Measurements from ENCODE around the gene SLC39A13. TPM values are rescaled to one million over a fixed set of nuclear protein-coding genes. Genes with fewer than 3 reads are reported as not detected.

Gene SLC39A13
- total and polyA plus RNA-seq, 2 of the 13 experiments (the other 11 are each of a cell fraction or from before 2014, with no cell fraction given): 15.3 to 30.5 TPM

DNA sequence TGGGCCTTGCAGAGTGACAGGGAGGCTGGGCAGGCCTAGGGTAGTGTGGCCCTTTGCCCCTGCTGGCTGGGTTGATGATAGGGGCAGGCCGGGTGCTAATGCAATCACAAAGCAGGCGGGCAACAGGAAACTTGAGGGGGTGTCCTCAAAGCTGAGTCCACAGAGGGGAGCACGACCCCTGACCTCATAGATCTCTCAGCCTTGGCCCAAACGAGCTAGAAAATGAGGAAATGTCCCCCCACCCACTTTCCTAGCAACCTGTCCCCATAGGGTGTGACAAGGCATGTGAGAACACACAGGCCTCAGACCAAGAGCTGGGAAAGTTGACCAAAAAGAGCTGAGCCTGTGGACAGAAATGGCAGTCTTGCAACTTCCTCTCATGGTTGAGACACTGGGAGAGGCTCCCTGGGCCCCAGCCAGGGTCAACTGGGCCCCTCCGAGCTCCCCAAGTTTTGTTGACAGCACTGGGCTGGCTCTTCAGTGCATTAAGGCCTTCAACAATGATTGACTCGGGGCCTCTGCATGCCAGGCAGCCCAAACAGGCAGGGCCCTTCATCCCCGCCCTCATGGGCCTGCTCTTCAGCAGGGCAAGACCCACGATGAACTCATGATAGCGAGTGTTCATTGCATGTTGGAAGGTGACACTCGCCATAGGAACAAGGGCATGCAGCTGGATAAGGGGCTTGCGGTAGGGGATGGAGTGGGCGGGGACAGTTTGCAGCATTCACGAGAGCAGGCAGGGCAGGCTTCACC lies 20.3 kb upstream of the SLC39A13 start (continued):
- TF ChIP-seq, protein P1, sequence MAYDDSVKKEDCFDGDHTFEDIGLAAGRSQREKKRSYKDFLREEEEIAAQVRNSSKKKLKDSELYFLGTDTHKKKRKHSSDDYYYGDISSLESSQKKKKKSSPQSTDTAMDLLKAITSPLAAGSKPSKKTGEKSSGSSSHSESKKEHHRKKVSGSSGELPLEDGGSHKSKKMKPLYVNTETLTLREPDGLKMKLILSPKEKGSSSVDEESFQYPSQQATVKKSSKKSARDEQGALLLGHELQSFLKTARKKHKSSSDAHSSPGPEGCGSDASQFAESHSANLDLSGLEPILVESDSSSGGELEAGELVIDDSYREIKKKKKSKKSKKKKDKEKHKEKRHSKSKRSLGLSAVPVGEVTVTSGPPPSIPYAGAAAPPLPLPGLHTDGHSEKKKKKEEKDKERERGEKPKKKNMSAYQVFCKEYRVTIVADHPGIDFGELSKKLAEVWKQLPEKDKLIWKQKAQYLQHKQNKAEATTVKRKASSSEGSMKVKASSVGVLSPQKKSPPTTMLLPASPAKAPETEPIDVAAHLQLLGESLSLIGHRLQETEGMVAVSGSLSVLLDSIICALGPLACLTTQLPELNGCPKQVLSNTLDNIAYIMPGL (CRISPR knock-in tag; IDR thresholded peaks at IDR 0.05; ENCODE audit: borderline replicate concordance in 1 of 2, low read depth in 1 of 2): 0 out of 4 replicates have a peak, but pooled peaks of 1 of the 2 experiments have one; percentile 21
- TF ChIP-seq YY1 (IDR thresholded peaks at IDR 0.05; ENCODE audit: insufficient read depth, insufficient replicate concordance, low read depth, low read length) (no peak), FOXP4 (CRISPR knock-in tag; IDR thresholded peaks at IDR 0.05) (no peak), YEATS4 (CRISPR knock-in tag; IDR thresholded peaks at IDR 0.05; ENCODE audit: borderline replicate concordance) (no peak), PRPF4 (IDR thresholded peaks at IDR 0.05; ENCODE audit: low read depth, low read length, poor library complexity, severe bottlenecking) (no peak), ZNF780A (CRISPR knock-in tag; IDR thresholded peaks at IDR 0.05) (no peak), ZNF556 (CRISPR knock-in tag; IDR thresholded peaks at IDR 0.05; ENCODE audit: borderline replicate concordance) (0 out of 2 replicates have a peak, but pooled peaks have one; percentile 15), ZNF83 (CRISPR knock-in tag; IDR thresholded peaks at IDR 0.05; ENCODE audit: borderline replicate concordance) (no peak), TP53 (CRISPR knock-in tag; conservative IDR thresholded peaks at IDR 0.05) (no peak), ZNF451 (CRISPR knock-in tag; IDR thresholded peaks at IDR 0.05) (no peak), ZNF343 (CRISPR knock-in tag; IDR thresholded peaks at IDR 0.05) (0 out of 2 replicates have a peak, but pooled peaks have one; percentile 63), ZNF292 (CRISPR knock-in tag; IDR thresholded peaks at IDR 0.05; ENCODE audit: borderline replicate concordance, low read depth) (peak; percentile 17; the same call in 1 of the 2 replicates), SMAD3 (CRISPR knock-in tag; IDR thresholded peaks at IDR 0.05) (no peak), ZNF501 (CRISPR knock-in tag; IDR thresholded peaks at IDR 0.05) (peak; percentile 56; the same call in 1 of the 2 replicates), MAX (IDR thresholded peaks at IDR 0.05) (peak; percentile 43; the same call in 1 of the 2 replicates), ZNF543 (CRISPR knock-in tag; IDR thresholded peaks at IDR 0.05) (peak; percentile 83)
- TF ChIP-seq, protein P2, sequence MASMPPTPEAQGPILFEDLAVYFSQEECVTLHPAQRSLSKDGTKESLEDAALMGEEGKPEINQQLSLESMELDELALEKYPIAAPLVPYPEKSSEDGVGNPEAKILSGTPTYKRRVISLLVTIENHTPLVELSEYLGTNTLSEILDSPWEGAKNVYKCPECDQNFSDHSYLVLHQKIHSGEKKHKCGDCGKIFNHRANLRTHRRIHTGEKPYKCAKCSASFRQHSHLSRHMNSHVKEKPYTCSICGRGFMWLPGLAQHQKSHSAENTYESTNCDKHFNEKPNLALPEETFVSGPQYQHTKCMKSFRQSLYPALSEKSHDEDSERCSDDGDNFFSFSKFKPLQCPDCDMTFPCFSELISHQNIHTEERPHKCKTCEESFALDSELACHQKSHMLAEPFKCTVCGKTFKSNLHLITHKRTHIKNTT (CRISPR knock-in tag; IDR thresholded peaks at IDR 0.05): no peak
- TF ChIP-seq, protein P3, sequence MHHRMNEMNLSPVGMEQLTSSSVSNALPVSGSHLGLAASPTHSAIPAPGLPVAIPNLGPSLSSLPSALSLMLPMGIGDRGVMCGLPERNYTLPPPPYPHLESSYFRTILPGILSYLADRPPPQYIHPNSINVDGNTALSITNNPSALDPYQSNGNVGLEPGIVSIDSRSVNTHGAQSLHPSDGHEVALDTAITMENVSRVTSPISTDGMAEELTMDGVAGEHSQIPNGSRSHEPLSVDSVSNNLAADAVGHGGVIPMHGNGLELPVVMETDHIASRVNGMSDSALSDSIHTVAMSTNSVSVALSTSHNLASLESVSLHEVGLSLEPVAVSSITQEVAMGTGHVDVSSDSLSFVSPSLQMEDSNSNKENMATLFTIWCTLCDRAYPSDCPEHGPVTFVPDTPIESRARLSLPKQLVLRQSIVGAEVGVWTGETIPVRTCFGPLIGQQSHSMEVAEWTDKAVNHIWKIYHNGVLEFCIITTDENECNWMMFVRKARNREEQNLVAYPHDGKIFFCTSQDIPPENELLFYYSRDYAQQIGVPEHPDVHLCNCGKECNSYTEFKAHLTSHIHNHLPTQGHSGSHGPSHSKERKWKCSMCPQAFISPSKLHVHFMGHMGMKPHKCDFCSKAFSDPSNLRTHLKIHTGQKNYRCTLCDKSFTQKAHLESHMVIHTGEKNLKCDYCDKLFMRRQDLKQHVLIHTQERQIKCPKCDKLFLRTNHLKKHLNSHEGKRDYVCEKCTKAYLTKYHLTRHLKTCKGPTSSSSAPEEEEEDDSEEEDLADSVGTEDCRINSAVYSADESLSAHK (CRISPR knock-in tag; IDR thresholded peaks at IDR 0.05; ENCODE audit: borderline replicate concordance): no peak
